Keratinocyte (primary cell): ENCODE measurements around the gene RAB43. TPM values are rescaled to one million over a fixed set of nuclear protein-coding genes. Genes with fewer than 3 reads are reported as not detected.

Experiments used
- DNase-seq: peaks from one replicate; pipeline ENCODE4 v3.0.0-alpha.2; 2011; ENCODE audit warnings: low read depth, missing footprints, low spot score
- FAIRE-seq: peaks from 2 replicates; lab custom pipeline; 2011; peaks lifted over from hg19 to GRCh38; lab: Jason Lieb, UNC
- H2AFZ ChIP-seq: 2 replicates; pipeline ENCODE4 v1.6.0; 2012; ENCODE audit warnings: low read length, control low read depth, inconsistent platforms; ENCODE audit not compliant: control insufficient read depth
- H3K27ac ChIP-seq: 2 replicates; pipeline ENCODE4 v1.5.1; 2011; ENCODE audit warnings: low read length; ENCODE audit not compliant: control insufficient read depth, insufficient read depth
- H3K27me3 ChIP-seq: 3 replicates; pipeline ENCODE4 v1.6.0; 2011; ENCODE audit warnings: low read length; ENCODE audit not compliant: control insufficient read depth, insufficient read depth; ENCODE audit errors: extremely low read depth
- H3K36me3 ChIP-seq, 2 experiments: 2 replicates in 1 of 2; 3 replicates in 1 of 2; pipeline ENCODE4 v1.5.1; 2011; ENCODE audit warnings: low read length in 2 of 2, mild to moderate bottlenecking in 1 of 2; ENCODE audit not compliant: control insufficient read depth in 2 of 2, insufficient read depth in 2 of 2; ENCODE audit errors: extremely low read depth in 1 of 2
- H3K4me1 ChIP-seq: 3 replicates; pipeline ENCODE4 v1.5.1; 2011; ENCODE audit warnings: low read length; ENCODE audit not compliant: control insufficient read depth, insufficient read depth; ENCODE audit errors: extremely low read depth
- H3K4me2 ChIP-seq: 3 replicates; pipeline ENCODE4 v1.6.0; 2011; ENCODE audit warnings: low read depth, low read length; ENCODE audit not compliant: control insufficient read depth, insufficient read depth; ENCODE audit errors: extremely low read depth
- H3K4me3 ChIP-seq, 3 experiments: fragments of 200-600 bp in 1 of 3; sonication (generic) in 1 of 3; 2 replicates in 2 of 3; 3 replicates in 1 of 3; pipeline ENCODE4 v1.5.1; 2011 to 2016; ENCODE audit warnings: low read length in 3 of 3, mild to moderate bottlenecking in 3 of 3, control low read depth in 2 of 3, inconsistent platforms in 1 of 3, low read depth in 1 of 3, mixed read lengths in 1 of 3, mixed run types in 1 of 3, moderate library complexity in 1 of 3; ENCODE audit not compliant: control insufficient read depth in 2 of 3, insufficient read depth in 2 of 3; ENCODE audit errors: extremely low read depth in 1 of 3
- H3K79me2 ChIP-seq: 2 replicates; pipeline ENCODE4 v1.6.0; 2012; ENCODE audit warnings: low read length; ENCODE audit not compliant: control insufficient read depth, insufficient read depth
- H3K9ac ChIP-seq: 3 replicates; pipeline ENCODE4 v1.6.0; 2011; ENCODE audit warnings: low read length; ENCODE audit not compliant: control insufficient read depth, insufficient read depth; ENCODE audit errors: extremely low read depth
- H3K9me1 ChIP-seq: 3 replicates; pipeline ENCODE4 v1.6.0; 2011; ENCODE audit warnings: low read length; ENCODE audit not compliant: control insufficient read depth, insufficient read depth; ENCODE audit errors: extremely low read depth
- H3K9me3 ChIP-seq: 2 replicates; pipeline ENCODE4 v1.5.1; 2012; ENCODE audit warnings: low read depth, low read length; ENCODE audit not compliant: control insufficient read depth
- H4K20me1 ChIP-seq: 3 replicates; pipeline ENCODE4 v1.6.0; 2011; ENCODE audit warnings: low read length; ENCODE audit not compliant: control insufficient read depth, insufficient read depth; ENCODE audit errors: extremely low read depth
- CTCF ChIP-seq, 3 experiments: IDR thresholded peaks in 1 of 3; conservative IDR thresholded peaks in 1 of 3; optimal IDR thresholded peaks in 1 of 3; 2 replicates in 2 of 3; 3 replicates in 1 of 3; pipeline versions ENCODE3 to v1.5.1; 2011; ENCODE audit warnings: low read length in 3 of 3, mild to moderate bottlenecking in 3 of 3, moderate library complexity in 2 of 3, control low read depth in 1 of 3, inconsistent platforms in 1 of 3; ENCODE audit not compliant: insufficient read depth in 2 of 3; ENCODE audit errors: extremely low read depth in 1 of 3
- EZH2 ChIP-seq: IDR thresholded peaks from one replicate; pipeline ENCODE4 v1.6.1; 2012; ENCODE audit warnings: inconsistent platforms, mild to moderate bottlenecking, low read length, moderate library complexity
- dilution Hi-C: fragments of 300-500 bp; cut with MboI; formaldehyde crosslinking; loops from one replicate; pipeline ENCODE4 v1.7.0; 2020; ENCODE audit warnings: low sequenced_read_pairs; ENCODE audit not compliant: extremely low pct_ligation_motif_present
- polyA plus RNA-seq, 5 experiments: library from polyadenylated mRNA; depleted of rRNA in 3 of 5; stranded (reverse) in 3 of 5; stranded (forward) in 1 of 5; unstranded in 1 of 5; fragments of >200 nt; gene quantifications; 1 replicate in 1 of 5; 2 replicates in 3 of 5; 3 replicates in 1 of 5; pipeline versions ENCODE4 v1.2.1 to v1.2.3, GENCODE V29; 2011 to 2012; ENCODE audit warnings: missing spikeins in 2 of 5, low read depth in 1 of 5, low replicate concordance in 1 of 5

Gene RAB43
- polyA plus RNA-seq, 1 donor (not counting 4 experiments of a cell fraction or from before 2014, with no cell fraction given) = 8.1 TPM

GRCh38 chr3:129107793-129108192, 13.8 kb downstream of the RAB43 start:
- Histone ChIP-seq H4K20me1 (peaks cover 9% of the 10 kb centered on the region), H3K36me3 (peaks cover 15% of the 10 kb centered on the region in 2 experiments)
- dilution Hi-C loops = no loop called here

GRCh38 chr3:129106866-129107565, 14.6 kb downstream of the RAB43 start:
- Histone ChIP-seq H3K4me3 (no peak overlapping the region), H3K79me2 (peaks cover 58% of the 10 kb centered on the region), H2AFZ (no peak overlapping the region), H3K36me3 (peaks cover 12 to 14% of the 10 kb centered on the region in 2 experiments), H3K9me3 (no peaks in the 10 kb centered on the region), H4K20me1 (peaks cover 9% of the 10 kb centered on the region), H3K9ac (no peak overlapping the region), H3K27me3 (no peaks in the 10 kb centered on the region), H3K9me1 (peaks cover 3% of the 10 kb centered on the region), H3K27ac (no peak overlapping the region), H3K4me2 (no peak overlapping the region), H3K4me1 (no peaks in the 10 kb centered on the region)
- TF ChIP-seq CTCF (optimal IDR thresholded peaks at IDR 0.05 in 1 of 3, IDR thresholded peaks at IDR 0.05 in 1 of 3, conservative IDR thresholded peaks at IDR 0.05 in 1 of 3; ENCODE audit: extremely low read depth in 1 of 3, insufficient read depth in 2 of 3, low read length in 3 of 3) (no peak), EZH2 (no peak)
- DNase-seq (no peak), FAIRE-seq (no peak)
- dilution Hi-C loops = no loop called here

More at GRCh38 chr3:129107793-129108192, 13.8 kb downstream of the RAB43 start:
- H3K4me3 ChIP-seq = no peak overlapping the region
- no peak overlapping the region for H3K9ac ChIP-seq
- H3K79me2 ChIP-seq = peaks cover 60% of the 10 kb centered on the region
- no peaks in the 10 kb centered on the region for H3K9me3 ChIP-seq
- DNase-seq (no peak), FAIRE-seq (no peak)
- H3K27ac ChIP-seq = no peak overlapping the region
- TF ChIP-seq EZH2 = no peak
- no peak for TF ChIP-seq CTCF (optimal IDR thresholded peaks at IDR 0.05 in 1 of 3, IDR thresholded peaks at IDR 0.05 in 1 of 3, conservative IDR thresholded peaks at IDR 0.05 in 1 of 3; ENCODE audit: extremely low read depth in 1 of 3, insufficient read depth in 2 of 3, low read length in 3 of 3)
- peaks cover 3% of the 10 kb centered on the region for H3K9me1 ChIP-seq
- H3K4me2 ChIP-seq = no peak overlapping the region
- H2AFZ ChIP-seq = no peak overlapping the region
- H3K27me3 ChIP-seq = no peaks in the 10 kb centered on the region
- no peaks in the 10 kb centered on the region for H3K4me1 ChIP-seq
